Activated CD8-positive, alpha-beta memory T cell treated with anti-CD3 and anti-CD28 coated beads for 24 hours (primary cell): ENCODE data around the gene FAM53B.

Source experiments
- DNase-seq: peaks from one replicate; pipeline ENCODE4 v3.0.0-alpha.2; 2020

FAM53B gene

GRCh38 chr10:124605481-124605855 lies 138.7 kb downstream of the FAM53B start:
- no peak for DNase-seq

DNA sequence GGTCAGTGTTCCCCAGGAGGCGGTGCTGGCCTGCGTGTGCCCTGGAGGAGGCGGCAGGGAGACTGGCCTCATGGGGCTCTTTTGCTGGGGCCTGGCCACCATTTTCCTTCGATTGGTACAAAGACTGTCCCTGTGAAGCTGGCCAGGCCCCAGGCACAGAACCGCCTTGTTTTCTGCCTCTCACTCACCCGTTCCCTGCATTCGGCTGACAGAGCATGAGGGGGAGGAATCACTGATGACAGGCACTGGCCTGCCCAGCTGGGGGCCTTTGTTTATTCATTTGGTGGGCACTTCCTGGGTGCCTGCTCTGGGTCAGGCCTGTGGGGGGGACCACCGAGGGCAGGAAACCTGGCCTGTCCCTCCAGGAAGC lies 139.2 kb downstream of the FAM53B start:
- no peak for DNase-seq

DNA sequence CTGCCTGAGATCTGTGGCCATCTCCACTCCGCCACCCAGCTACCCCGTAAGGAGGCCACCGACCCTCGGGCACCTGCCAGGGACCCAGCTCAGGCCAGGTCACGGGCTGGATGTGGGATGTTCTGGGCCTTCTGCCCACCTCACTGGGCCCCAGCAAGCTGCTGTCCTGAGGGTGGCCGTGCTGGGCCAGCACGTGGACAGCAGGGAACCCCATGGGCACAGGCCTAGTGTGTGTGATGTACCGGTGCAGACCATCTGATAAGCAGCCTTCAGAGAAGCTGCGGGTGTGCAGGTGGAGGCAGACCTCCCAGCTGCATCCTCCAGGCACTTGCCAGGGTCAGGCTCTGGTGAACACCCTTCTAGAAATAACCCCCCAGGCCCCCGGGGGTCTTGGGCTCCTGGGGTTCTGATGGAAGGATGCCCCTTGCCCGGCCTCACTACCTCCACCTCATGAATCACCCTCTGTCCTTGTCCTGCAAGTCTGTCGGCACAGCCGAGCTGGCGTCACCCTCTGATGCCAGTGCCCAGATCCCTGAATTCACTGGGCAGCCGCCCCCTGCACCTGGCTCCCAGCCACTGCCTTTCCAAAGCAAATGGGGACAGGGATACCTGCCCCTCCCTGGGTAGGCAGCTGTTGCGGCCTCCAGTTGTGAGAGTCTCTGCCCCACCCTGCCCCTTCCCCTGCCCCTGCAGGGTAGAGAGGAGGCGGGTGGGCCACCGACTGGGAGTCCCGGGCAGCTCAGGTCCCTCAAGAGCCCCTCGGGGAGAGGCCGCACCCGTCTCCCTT lies 139.8 kb downstream of the FAM53B start:
- DNase-seq, result no peak

- no peak for DNase-seq
Measured at GRCh38 chr10:124603376-124604213, 140.6 kb downstream of the FAM53B start.

DNA sequence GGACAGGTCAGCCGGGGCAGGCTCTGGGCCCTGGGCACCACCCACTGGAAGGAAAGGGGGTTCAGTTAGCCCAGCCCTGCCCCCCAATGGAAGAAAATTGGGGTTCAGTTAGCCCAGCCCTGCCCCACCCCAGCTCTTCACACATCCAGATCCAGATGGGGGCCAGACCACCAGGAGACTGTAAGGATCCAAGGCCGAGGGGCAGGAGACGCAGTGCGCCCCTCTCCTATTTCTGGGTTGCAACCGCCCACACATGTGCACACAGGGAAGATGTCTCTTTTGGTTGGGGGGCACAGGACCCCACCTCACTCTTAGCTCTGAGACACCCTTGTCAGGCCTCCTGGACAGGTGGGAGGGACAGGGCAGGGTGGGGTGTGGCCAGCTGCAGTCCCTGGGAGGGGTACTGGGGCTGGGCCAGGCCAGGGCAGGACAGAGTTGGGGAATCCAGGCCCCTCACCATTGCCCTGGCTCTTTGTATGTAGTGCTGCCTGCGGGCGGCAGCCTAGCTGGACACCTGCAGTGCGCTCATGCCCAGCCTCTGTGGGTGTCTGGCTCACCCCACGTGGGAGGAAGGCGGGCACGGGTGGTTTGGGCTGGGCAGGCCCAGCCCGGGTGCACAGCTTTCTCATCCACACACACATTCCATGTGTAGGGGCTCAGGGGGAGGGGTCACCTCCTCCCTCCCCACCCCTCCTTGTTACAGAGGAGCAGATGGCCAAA lies 141.4 kb downstream of the FAM53B start:
- no peak for DNase-seq

- DNase-seq, result no peak
Measured at GRCh38 chr10:124602121-124602561, 142.0 kb downstream of the FAM53B start.

DNA sequence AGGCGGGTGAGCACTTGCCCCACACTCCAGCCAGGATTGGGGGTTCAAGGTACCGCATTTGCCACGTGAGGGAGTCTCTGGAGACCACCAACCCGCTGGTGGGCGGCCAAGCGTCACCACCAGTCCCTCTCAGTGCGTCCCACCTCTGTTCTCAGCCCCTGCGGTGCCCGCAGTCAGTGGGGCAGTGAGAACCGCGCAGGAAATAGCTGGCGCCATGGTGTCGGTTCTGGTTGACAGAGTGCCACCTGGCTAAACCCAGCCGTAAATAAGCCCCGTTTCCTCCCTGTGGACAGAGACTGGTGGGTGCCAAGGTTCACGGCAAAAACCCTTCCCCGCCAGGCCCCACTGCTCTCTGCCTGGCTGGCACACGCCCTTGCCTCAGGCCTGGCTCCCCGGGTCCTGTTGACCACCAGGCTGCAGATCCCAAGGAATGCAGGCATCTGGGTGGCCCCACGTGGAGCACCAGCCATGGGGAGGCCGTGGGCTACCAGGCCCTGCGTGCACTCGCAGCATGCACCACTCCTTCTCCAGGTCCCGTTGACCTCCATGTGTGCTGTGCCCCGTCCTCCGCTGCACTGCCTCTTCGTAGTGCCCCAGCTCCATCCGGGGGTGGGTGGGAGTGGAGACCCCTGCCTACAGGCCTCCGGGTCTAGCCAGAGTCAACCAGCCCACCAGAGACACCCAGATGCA lies 142.6 kb downstream of the FAM53B start:
- no peak for DNase-seq

DNA sequence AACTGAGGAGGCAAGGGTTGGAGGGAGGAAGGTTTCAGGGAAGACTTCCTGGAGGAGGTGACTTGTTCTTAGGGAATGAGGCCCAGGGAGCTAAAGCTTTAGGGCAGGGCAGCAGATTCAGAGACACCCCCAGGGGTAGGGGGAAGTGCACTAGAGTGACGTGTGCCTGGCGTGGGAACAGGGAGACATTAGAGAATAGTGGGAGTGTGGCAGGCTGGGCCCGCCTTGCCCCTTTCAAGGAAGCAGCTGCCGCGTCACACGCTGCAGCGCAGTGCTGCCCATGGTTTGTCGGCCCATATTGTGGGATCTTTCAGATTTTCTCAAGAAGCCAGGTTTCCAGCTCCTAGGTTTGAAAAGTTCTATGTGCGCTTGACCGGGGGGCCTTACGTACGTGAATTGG lies 143.2 kb downstream of the FAM53B start:
- DNase-seq, result no peak

DNA sequence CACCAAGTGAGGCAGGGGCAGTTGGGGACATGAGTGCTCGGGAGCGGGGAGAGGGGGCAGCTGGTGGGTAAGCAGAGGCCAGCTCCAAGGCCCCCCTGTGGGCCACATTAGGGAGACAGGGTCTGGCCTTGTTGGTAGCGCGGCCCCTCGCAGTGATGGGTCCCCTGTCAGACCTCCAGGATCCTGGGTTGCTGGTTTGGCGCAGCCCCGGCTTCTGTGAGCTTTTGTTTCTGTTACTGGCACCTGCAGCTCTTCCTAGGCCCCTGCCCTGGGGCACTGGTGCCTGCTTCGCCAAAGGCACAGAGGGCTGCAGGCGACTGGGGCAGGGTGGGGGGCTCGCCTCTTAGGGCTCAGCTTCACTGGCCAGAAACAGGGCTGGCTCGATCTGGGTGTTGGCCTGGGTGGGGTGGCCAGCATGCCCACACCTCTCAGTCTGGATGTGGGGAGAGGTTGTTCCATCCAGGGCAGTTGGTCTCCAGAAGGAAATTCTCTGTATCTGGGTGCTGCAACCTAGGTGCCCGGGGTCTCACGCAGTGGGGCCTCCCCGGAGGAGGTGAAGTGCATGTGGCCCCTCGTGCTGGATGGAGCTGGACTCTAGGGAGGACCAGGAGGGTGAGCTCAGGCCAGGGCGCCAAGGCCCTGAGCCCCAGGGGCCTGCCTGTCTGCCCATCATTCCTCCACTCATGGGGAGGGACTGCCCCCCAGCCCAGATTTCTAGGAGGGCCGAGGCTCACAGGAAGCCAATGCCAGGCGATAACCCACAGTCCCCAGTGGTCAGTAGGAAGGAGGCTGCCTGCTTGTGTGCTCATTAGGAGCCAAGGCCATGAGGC lies 143.9 kb downstream of the FAM53B start:
- DNase-seq, result no peak

DNA sequence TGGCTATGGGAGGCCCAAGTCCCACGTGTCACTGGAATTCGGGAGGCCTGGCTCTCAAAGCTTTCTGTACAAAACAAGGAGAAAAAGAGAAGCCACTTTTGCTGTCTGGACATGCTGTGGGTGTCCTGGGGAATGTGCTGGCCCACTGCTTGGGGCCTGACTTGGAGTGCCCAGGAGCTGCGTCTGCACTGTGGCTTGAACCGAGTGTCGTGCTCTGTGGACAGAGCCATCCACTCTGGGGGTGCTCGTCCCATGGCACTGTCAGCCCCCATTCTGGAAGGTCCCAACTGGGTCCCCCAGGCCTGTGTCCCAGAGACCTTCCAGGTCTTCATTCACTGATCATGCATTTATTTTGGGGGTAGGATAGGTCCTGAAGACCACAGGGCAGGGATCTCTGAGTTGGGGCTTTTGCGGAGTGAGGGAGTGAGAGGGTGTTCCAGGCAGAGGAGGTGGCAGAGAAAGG lies 144.6 kb downstream of the FAM53B start:
- no peak for DNase-seq

GRCh38 chr10:124598773-124599587 lies 145.2 kb downstream of the FAM53B start:
- no peak for DNase-seq

GRCh38 chr10:124598196-124598595 lies 146.0 kb downstream of the FAM53B start:
- no peak for DNase-seq

DNA sequence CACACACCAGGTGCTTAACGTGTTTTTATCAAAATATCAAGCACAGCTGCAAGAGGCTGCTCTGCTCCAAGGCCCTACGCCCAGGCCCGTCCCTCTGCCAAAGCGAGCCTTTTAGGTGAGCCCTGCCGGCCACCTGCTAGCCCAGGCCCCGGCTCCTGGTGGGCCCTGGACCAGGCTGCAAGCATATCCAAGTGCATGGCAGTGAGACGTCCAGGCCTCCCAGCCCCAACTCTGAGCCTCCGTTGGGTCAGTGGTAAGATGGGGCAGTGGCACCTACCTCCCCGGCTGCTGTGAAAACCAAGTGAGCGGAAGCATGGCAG lies 146.4 kb downstream of the FAM53B start:
- DNase-seq, result no peak

DNA sequence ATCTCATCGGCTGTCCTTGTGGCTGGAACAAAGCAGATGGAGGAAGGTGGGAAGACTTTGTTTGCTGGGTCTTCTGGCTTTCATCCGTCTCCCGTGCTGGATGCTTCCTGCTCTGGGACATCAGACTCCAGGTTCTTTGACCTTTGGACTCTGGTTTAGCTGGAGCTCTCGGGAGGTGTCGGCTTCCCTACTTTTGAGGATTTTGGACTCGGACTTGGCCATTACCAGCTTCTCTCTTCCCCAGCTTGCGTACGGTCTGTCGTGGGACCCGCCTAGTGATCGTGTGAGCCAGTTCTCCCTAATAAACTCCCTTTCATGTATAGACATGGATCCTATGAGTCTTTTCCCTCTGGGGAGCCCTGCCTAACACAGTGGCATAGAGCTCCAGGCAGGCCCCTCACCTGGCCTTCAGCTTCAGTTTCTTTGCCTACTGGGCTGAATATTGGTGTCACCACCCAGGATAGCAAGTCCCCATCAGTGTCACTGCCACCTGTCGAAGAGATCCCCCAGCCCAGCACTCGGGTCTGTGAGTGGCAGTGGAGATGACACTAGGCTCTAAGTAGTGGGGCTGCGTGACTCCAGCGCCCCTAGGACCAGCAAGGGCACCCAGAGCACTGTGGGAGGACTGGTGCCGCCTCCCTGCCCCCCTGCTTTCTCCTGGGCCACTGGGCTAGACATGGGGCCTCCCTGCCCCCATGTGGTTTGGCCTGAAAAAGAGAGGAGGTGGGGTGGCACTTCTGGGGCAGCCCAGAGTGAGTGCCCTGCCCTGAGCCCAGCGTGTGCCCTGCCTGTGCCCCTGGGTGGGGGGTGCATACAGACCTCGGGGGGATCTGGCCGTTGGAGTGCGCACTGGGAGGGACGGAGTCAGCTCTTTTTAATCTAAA lies 147.0 kb downstream of the FAM53B start:
- no peak for DNase-seq

DNA sequence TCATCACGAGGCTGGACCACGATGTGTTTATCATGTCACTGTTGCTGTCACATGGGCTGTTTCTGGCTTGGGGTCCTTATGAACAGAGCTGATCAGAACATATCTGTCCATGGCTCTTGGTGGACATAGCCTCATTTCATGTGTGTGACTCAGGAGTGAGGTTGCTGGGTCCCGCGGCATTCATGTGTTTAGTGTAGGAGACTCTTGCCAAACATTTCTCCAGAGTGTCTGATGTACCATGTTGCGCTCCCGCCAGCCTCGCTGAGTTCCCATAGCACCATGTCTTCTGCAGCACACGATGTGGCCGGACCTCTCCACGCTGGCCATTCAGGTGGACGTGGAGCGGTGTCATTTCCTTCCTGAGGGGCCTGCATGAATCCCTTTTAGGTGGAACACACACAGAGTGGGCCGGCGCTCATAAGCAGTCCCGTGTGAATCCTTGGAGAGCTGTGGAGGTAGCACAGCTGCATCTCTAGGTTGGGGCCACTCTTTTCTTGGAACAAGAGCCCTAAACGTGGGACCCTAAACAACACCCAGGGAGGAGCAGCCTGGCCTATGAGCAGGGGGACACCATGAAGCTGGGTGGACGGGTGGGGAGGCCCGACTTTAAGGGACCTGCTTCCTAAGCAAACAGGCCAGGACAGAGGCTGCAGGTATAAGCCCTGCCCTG lies 147.9 kb downstream of the FAM53B start:
- no peak for DNase-seq

GRCh38 chr10:124595143-124595883 lies 148.9 kb downstream of the FAM53B start:
- DNase-seq, result no peak

DNA sequence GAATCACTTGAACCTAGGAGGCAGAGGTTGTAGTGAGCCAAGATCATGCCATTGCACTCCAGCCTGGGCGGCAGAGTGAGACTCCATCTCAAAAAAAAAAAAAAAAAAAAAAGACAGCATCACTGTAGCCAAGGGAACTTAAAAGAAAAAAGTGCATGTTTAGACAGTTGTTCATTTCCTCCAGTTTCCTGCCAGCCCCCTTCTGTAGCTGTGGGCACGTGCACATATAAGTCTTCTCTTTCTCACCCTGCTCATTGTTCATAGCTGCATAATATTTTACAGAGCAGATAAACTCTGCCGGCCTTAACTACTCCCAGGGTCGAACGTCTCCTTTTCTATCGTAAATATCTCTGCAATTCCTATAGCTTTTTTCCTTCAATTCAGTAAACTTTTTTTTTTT lies 149.9 kb downstream of the FAM53B start:
- DNase-seq, result no peak

GRCh38 chr10:124593431-124593985 lies 150.7 kb downstream of the FAM53B start:
- DNase-seq, result no peak
